GM12891 (cell line): Measurements from ENCODE around the gene DEUP1.
"Not testable (repeated sequence)": the region's sequence is repeated elsewhere in the genome, so short reads cannot be mapped to it uniquely, and the experiment has no call there.

Experiments
- DNase-seq: peaks from one replicate; pipeline ENCODE4 v3.0.0; 2011; ENCODE audit warnings: low spot score; ENCODE audit not compliant: insufficient read length
- FAIRE-seq: peaks from 2 replicates; lab custom pipeline; 2011; peaks lifted over from hg19 to GRCh38; lab: Jason Lieb, UNC
- PAX5 ChIP-seq: IDR thresholded peaks from 2 replicates; pipeline ENCODE4 v1.6.1; 2011; ENCODE audit warnings: low read length, moderate library complexity, mild to moderate bottlenecking; ENCODE audit not compliant: insufficient read depth, severe bottlenecking
- POLR2A ChIP-seq: IDR thresholded peaks from 2 replicates; pipeline ENCODE4 v1.6.1; 2011; ENCODE audit warnings: low read depth, low read length, control low read depth
- POLR2AphosphoS5 ChIP-seq: IDR thresholded peaks from 2 replicates; pipeline ENCODE4 v1.6.1; 2011; ENCODE audit warnings: low read depth, low read length, control low read depth
- POU2F2 ChIP-seq: IDR thresholded peaks from 2 replicates; pipeline ENCODE4 v1.6.1; 2011; ENCODE audit warnings: low read depth, mild to moderate bottlenecking, control low read depth, low read length, moderate library complexity
- SPI1 ChIP-seq: IDR thresholded peaks from 2 replicates; pipeline ENCODE4 v1.6.1; 2011; ENCODE audit warnings: low read depth, low read length, control low read depth
- TAF1 ChIP-seq: IDR thresholded peaks from 2 replicates; pipeline ENCODE4 v1.6.1; 2011; ENCODE audit warnings: low read depth, low read length, control low read depth

DEUP1 gene

GRCh38 chr11:93403930-93404329 lies 73.4 kb downstream of the DEUP1 start:
- FAIRE-seq (no peak), DNase-seq (no peak)
- no peak for TF ChIP-seq POU2F2
- TF ChIP-seq POLR2A: no peak
- TF ChIP-seq TAF1: no peak
- no peak for TF ChIP-seq PAX5
- TF ChIP-seq POLR2AphosphoS5: no peak
- no peak for TF ChIP-seq SPI1

GRCh38 chr11:93407777-93408401 lies 77.3 kb downstream of the DEUP1 start:
- TF ChIP-seq POU2F2 (no peak), POLR2A (no peak), POLR2AphosphoS5 (no peak), PAX5 (no peak), SPI1 (no peak), TAF1 (no peak)
- FAIRE-seq (peak; percentile 50), DNase-seq (no peak)

GRCh38 chr11:93410441-93410840 lies 79.9 kb downstream of the DEUP1 start:
- FAIRE-seq (no peak), DNase-seq (no peak)
- TF ChIP-seq TAF1: no peak
- no peak for TF ChIP-seq SPI1
- TF ChIP-seq POLR2AphosphoS5: no peak
- no peak for TF ChIP-seq PAX5
- TF ChIP-seq POU2F2: no peak
- no peak for TF ChIP-seq POLR2A

- no peak for DNase-seq
- no peak for FAIRE-seq
- TF ChIP-seq TAF1 (no peak), POLR2AphosphoS5 (no peak), PAX5 (no peak), POLR2A (no peak), SPI1 (no peak), POU2F2 (no peak)
Observed at GRCh38 chr11:93411705-93412104, 81.2 kb downstream of the DEUP1 start.

GRCh38 chr11:93432247-93432646 lies 101.7 kb downstream of the DEUP1 start:
- TF ChIP-seq SPI1: peak; percentile 31; the same call in 1 of the 2 replicates
- TF ChIP-seq PAX5: no peak
- FAIRE-seq (no peak), DNase-seq (no peak)

- not testable (repeated sequence) for FAIRE-seq, DNase-seq
Observed at GRCh38 chr11:93443232-93443631, 112.7 kb downstream of the DEUP1 start.

- FAIRE-seq (no peak), DNase-seq (no peak)
- TF ChIP-seq PAX5 (no peak), TAF1 (no peak), POU2F2 (no peak), POLR2AphosphoS5 (no peak), POLR2A (no peak), SPI1 (no peak)
Observed at GRCh38 chr11:93444617-93445073, 114.1 kb downstream of the DEUP1 start.

GRCh38 chr11:93458286-93458685 lies 127.7 kb downstream of the DEUP1 start:
- FAIRE-seq (no peak), DNase-seq (no peak)

GRCh38 chr11:93463666-93464065 lies 133.1 kb downstream of the DEUP1 start:
- not testable (repeated sequence) for FAIRE-seq, DNase-seq

More at GRCh38 chr11:93458286-93458685, 127.7 kb downstream of the DEUP1 start:
- TF ChIP-seq TAF1 (no peak), POLR2A (no peak), PAX5 (no peak), POLR2AphosphoS5 (no peak), POU2F2 (no peak), SPI1 (no peak)

- FAIRE-seq (no peak), DNase-seq (no peak)
- TF ChIP-seq SPI1 (no peak), PAX5 (no peak), POU2F2 (no peak), POLR2A (no peak), POLR2AphosphoS5 (no peak), TAF1 (no peak)
Observed at GRCh38 chr11:93464927-93465540, 134.5 kb downstream of the DEUP1 start.

GRCh38 chr11:93467054-93467453 lies 136.5 kb downstream of the DEUP1 start:
- no peak for DNase-seq
- no peak for FAIRE-seq
- no peak for TF ChIP-seq SPI1
- no peak for TF ChIP-seq TAF1
- no peak for TF ChIP-seq PAX5
- TF ChIP-seq POU2F2: no peak
- no peak for TF ChIP-seq POLR2AphosphoS5
- TF ChIP-seq POLR2A: no peak
